GM03348 (cell line): Measurements from ENCODE around the gene SACM1L.

Experiments
- DNase-seq: peaks from one replicate; pipeline ENCODE4 v3.0.0; 2012; ENCODE audit warnings: low spot score

SACM1L gene

GRCh38 chr3:45771831-45772230, 82.6 kb downstream of the SACM1L start:
- no peak for DNase-seq

- DNase-seq: no peak
Observed at GRCh38 chr3:45772341-45773035, 83.3 kb downstream of the SACM1L start.

- no peak for DNase-seq
Observed at GRCh38 chr3:45773072-45773471, 83.9 kb downstream of the SACM1L start.

- no peak for DNase-seq
Observed at GRCh38 chr3:45773714-45774449, 84.7 kb downstream of the SACM1L start.

- DNase-seq: no peak
Observed at GRCh38 chr3:45774581-45775521, 85.7 kb downstream of the SACM1L start.

GRCh38 chr3:45775571-45776300, 86.5 kb downstream of the SACM1L start:
- DNase-seq: no peak

- no peak for DNase-seq
Observed at GRCh38 chr3:45776301-45776595, 87.1 kb downstream of the SACM1L start.

- no peak for DNase-seq
Observed at GRCh38 chr3:45776611-45777010, 87.4 kb downstream of the SACM1L start.

GRCh38 chr3:45777111-45777745, 88.0 kb downstream of the SACM1L start:
- no peak for DNase-seq

- no peak for DNase-seq
Observed at GRCh38 chr3:45777746-45778386, 88.7 kb downstream of the SACM1L start.

GRCh38 chr3:45778761-45779201, 89.6 kb downstream of the SACM1L start:
- no peak for DNase-seq

- DNase-seq: no peak
Observed at GRCh38 chr3:45779746-45780735, 90.8 kb downstream of the SACM1L start.

GRCh38 chr3:45781271-45781670, 92.1 kb downstream of the SACM1L start:
- no peak for DNase-seq

- DNase-seq: no peak
Observed at GRCh38 chr3:45781841-45782240, 92.6 kb downstream of the SACM1L start.

GRCh38 chr3:45782381-45782780, 93.2 kb downstream of the SACM1L start:
- no peak for DNase-seq

GRCh38 chr3:45783667-45784066, 94.5 kb downstream of the SACM1L start:
- no peak for DNase-seq

GRCh38 chr3:45785605-45786150, 96.5 kb downstream of the SACM1L start:
- no peak for DNase-seq

GRCh38 chr3:45786801-45787495, 97.8 kb downstream of the SACM1L start:
- no peak for DNase-seq

GRCh38 chr3:45787551-45787950, 98.4 kb downstream of the SACM1L start:
- no peak for DNase-seq
